Thyroid gland (tissue), 4 donors: ENCODE results near the gene NPHP4.

ENCODE experiments used
- POLR2A ChIP-seq, 2 donors: fragments of 450-650 bp; IDR thresholded peaks; one replicate each; pipeline ENCODE4 v1.6.1; 2017; ENCODE audit warnings: antibody characterized with exemption in 2 of 2, mild to moderate bottlenecking in 2 of 2, moderate library complexity in 1 of 2
- TF ChIP-seq, protein P1 (sequence below), 6 experiments: fragments of 200-600 bp in 3 of 6; fragments of 450-650 bp in 3 of 6; sonication (generic) in 3 of 6; IDR thresholded peaks; one replicate each; pipeline ENCODE4 v1.5.1; 2016 to 2019; ENCODE audit warnings: antibody characterized with exemption in 6 of 6, mild to moderate bottlenecking in 2 of 6, inconsistent platforms in 1 of 6, moderate library complexity in 1 of 6

GRCh38 chr1:5891736-5892135, 100.5 kb downstream of the NPHP4 start:
- TF ChIP-seq, protein P1, sequence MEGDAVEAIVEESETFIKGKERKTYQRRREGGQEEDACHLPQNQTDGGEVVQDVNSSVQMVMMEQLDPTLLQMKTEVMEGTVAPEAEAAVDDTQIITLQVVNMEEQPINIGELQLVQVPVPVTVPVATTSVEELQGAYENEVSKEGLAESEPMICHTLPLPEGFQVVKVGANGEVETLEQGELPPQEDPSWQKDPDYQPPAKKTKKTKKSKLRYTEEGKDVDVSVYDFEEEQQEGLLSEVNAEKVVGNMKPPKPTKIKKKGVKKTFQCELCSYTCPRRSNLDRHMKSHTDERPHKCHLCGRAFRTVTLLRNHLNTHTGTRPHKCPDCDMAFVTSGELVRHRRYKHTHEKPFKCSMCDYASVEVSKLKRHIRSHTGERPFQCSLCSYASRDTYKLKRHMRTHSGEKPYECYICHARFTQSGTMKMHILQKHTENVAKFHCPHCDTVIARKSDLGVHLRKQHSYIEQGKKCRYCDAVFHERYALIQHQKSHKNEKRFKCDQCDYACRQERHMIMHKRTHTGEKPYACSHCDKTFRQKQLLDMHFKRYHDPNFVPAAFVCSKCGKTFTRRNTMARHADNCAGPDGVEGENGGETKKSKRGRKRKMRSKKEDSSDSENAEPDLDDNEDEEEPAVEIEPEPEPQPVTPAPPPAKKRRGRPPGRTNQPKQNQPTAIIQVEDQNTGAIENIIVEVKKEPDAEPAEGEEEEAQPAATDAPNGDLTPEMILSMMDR (IDR thresholded peaks at IDR 0.05): no peak
- TF ChIP-seq POLR2A (IDR thresholded peaks at IDR 0.05): no peak
